GM23338 (cell line): ENCODE data around the gene NAA80. TPM values are rescaled to one million over a fixed set of nuclear protein-coding genes. Genes with fewer than 3 reads are reported as not detected.

Experiments
- ATAC-seq: fragments of 200-7000 bp; cut with Tn5 transposase; 3 replicates; pipeline ENCODE4 v1.9.1; 2020
- DNase-seq: peaks from one replicate; pipeline ENCODE4 v3.0.0-alpha.2; 2015; ENCODE audit warnings: low spot score
- H2AFZ ChIP-seq: fragments of 200-600 bp; sonication (generic); 2 replicates; pipeline ENCODE4 v1.8.0; 2016; ENCODE audit warnings: antibody characterized with exemption, mild to moderate bottlenecking, moderate library complexity
- H3F3A ChIP-seq: fragments of 200-600 bp; sonication (generic); replicated peaks from 2 replicates; pipeline ENCODE4 v1.8.0; 2017; ENCODE audit warnings: antibody characterized with exemption, mixed run types, low read depth
- H3K27ac ChIP-seq: fragments of 200-600 bp; sonication (generic); 2 replicates; pipeline ENCODE4 v1.6.1; 2016; ENCODE audit warnings: low read depth
- H3K27me3 ChIP-seq: fragments of 200-600 bp; sonication (generic); 2 replicates; pipeline ENCODE4 v1.8.0; 2016; ENCODE audit warnings: mild to moderate bottlenecking, mixed run types, moderate library complexity; ENCODE audit not compliant: insufficient read depth
- H3K36me3 ChIP-seq: fragments of 200-600 bp; sonication (generic); 2 replicates; pipeline ENCODE4 v1.8.0; 2016; ENCODE audit warnings: mild to moderate bottlenecking; ENCODE audit not compliant: insufficient read depth
- H3K4me1 ChIP-seq: fragments of 200-600 bp; sonication (generic); 2 replicates; pipeline ENCODE4 v1.8.0; 2016; ENCODE audit warnings: mild to moderate bottlenecking, moderate library complexity; ENCODE audit not compliant: insufficient read depth
- H3K4me2 ChIP-seq: fragments of 200-600 bp; sonication (generic); 2 replicates; pipeline ENCODE4 v1.7.1; 2017; ENCODE audit warnings: mixed run types
- H3K4me3 ChIP-seq: fragments of 200-600 bp; sonication (generic); 2 replicates; pipeline ENCODE4 v1.6.1; 2016; ENCODE audit warnings: mixed run types
- H3K79me2 ChIP-seq: fragments of 200-600 bp; sonication (generic); replicated peaks from 2 replicates; pipeline ENCODE4 v1.8.0; 2017; ENCODE audit warnings: mild to moderate bottlenecking; ENCODE audit not compliant: insufficient read depth
- H3K9me2 ChIP-seq: fragments of 200-600 bp; sonication (generic); 2 replicates; pipeline ENCODE4 v1.8.0; 2017; ENCODE audit not compliant: insufficient read depth
- H4K20me1 ChIP-seq: fragments of 200-600 bp; sonication (generic); replicated peaks from 2 replicates; pipeline ENCODE4 v1.8.0; 2017; ENCODE audit warnings: mild to moderate bottlenecking; ENCODE audit not compliant: insufficient read depth
- H3K27ac Mint-ChIP-seq: 2 replicates; pipeline ENCODE4 v1.8.0; 2020; ENCODE audit warnings: inconsistent platforms, mild to moderate bottlenecking, moderate library complexity, mixed read lengths
- H3K27me3 Mint-ChIP-seq: 3 replicates; pipeline ENCODE4 v1.8.0; 2022; ENCODE audit warnings: low read depth, mild to moderate bottlenecking, moderate library complexity, mixed read lengths, inconsistent platforms; ENCODE audit not compliant: insufficient read depth, poor library complexity
- H3K36me3 Mint-ChIP-seq: 3 replicates; pipeline ENCODE4 v1.8.0; 2021; ENCODE audit warnings: low read depth, mild to moderate bottlenecking, inconsistent platforms, moderate library complexity, mixed read lengths
- H3K4me1 Mint-ChIP-seq: 3 replicates; pipeline ENCODE4 v1.8.0; 2020; ENCODE audit warnings: mild to moderate bottlenecking, inconsistent platforms, mixed read lengths
- H3K4me3 Mint-ChIP-seq: 3 replicates; pipeline ENCODE4 v1.8.0; 2021; ENCODE audit warnings: moderate library complexity, mild to moderate bottlenecking, inconsistent platforms, mixed read lengths
- H3K9me3 Mint-ChIP-seq: 3 replicates; pipeline ENCODE4 v1.8.0; 2020; ENCODE audit warnings: moderate library complexity, mild to moderate bottlenecking, inconsistent platforms, mixed read lengths
- CREB1 ChIP-seq: fragments of 250-450 bp; sonication (Bioruptor Pico); IDR thresholded peaks from 2 replicates; pipeline ENCODE4 v1.5.0; 2020; ENCODE audit warnings: low read depth, mild to moderate bottlenecking, moderate library complexity
- CTCF ChIP-seq, 2 experiments: fragments of 200-600 bp in 1 of 2; sonication (generic) in 1 of 2; conservative IDR thresholded peaks; 2 replicates each; pipeline versions ENCODE4 v1.5.1 to v1.6.1; 2016 to 2017; ENCODE audit warnings: antibody characterized with exemption in 2 of 2, low read depth in 2 of 2, mild to moderate bottlenecking in 2 of 2, moderate library complexity in 1 of 2
- ETS1 ChIP-seq: IDR thresholded peaks from 2 replicates; pipeline ENCODE4 v1.6.1; 2016; ENCODE audit warnings: antibody characterized with exemption
- EZH2phosphoT487 ChIP-seq: fragments of 200-600 bp; sonication (generic); IDR thresholded peaks from one replicate; pipeline ENCODE4 v1.8.1; 2018; ENCODE audit warnings: antibody characterized with exemption; ENCODE audit not compliant: unreplicated experiment
- JUNB ChIP-seq: IDR thresholded peaks from one replicate; pipeline ENCODE4 v1.6.1; 2016; ENCODE audit warnings: antibody characterized with exemption; ENCODE audit not compliant: unreplicated experiment
- NANOG ChIP-seq: IDR thresholded peaks from 2 replicates; pipeline ENCODE4 v1.6.1; 2016; ENCODE audit warnings: antibody characterized with exemption, borderline replicate concordance
- POLR2AphosphoS5 ChIP-seq: IDR thresholded peaks from 2 replicates; pipeline ENCODE4 v1.6.1; 2016; ENCODE audit warnings: antibody characterized with exemption, low read depth
- REST ChIP-seq: IDR thresholded peaks from one replicate; pipeline ENCODE4 v1.6.1; 2018; ENCODE audit warnings: antibody characterized with exemption; ENCODE audit not compliant: unreplicated experiment
- ZNF114 ChIP-seq: fragments of 250-450 bp; sonication (Bioruptor Pico); IDR thresholded peaks from 2 replicates; pipeline ENCODE4 v1.5.0; 2020; ENCODE audit warnings: mild to moderate bottlenecking, moderate library complexity
- polyA plus RNA-seq: library from polyadenylated mRNA; unstranded; fragments of >200 nt; fragmentation: Nextera tagmentation; extraction: Ambion mirVana; gene quantifications from 2 replicates; pipeline ENCODE4 v1.2.1, GENCODE V29; 2016
- total RNA-seq: library from RNA; depleted of rRNA; stranded (reverse); fragments of >200 nt; shearing (Covaris generic); gene quantifications from 2 replicates; pipeline ENCODE4 v1.2.3, GENCODE V29; 2014

Gene NAA80
- total and polyA plus RNA-seq, 2 experiments from 2014 or later, result 12.1 to 16.7 TPM

- peaks cover 22% of the 10 kb centered on the region for H3K4me1 Mint-ChIP-seq
- Histone ChIP-seq H3K4me3 (no peak overlapping the region), H3F3A (peaks cover 29% of the 10 kb centered on the region; the same call in 1 of the 2 replicates), H2AFZ (no peak overlapping the region), H3K27ac (no peak overlapping the region), H3K27me3 (peaks cover 78% of the 10 kb centered on the region), H3K4me2 (no peak overlapping the region), H3K9me2 (no peaks in the 10 kb centered on the region), H3K36me3 (no peaks in the 10 kb centered on the region), H3K4me1 (peaks cover 12% of the 10 kb centered on the region), H4K20me1 (no peaks in the 10 kb centered on the region), H3K79me2 (no peaks in the 10 kb centered on the region)
- peak; percentile 80 for DNase-seq
- ATAC-seq, result peak; percentile 36
- H3K4me3 Mint-ChIP-seq, result no peak overlapping the region
- H3K27me3 Mint-ChIP-seq, result peaks cover 72% of the 10 kb centered on the region
- no peaks in the 10 kb centered on the region; the same call in 2 of the 3 replicates for H3K36me3 Mint-ChIP-seq
- TF ChIP-seq EZH2phosphoT487, result no peak
- no peak for TF ChIP-seq REST
- no peak for TF ChIP-seq ZNF114
- peak; percentile 42 to 69 for TF ChIP-seq CTCF (conservative IDR thresholded peaks at IDR 0.05; ENCODE audit: low read depth in 2 of 2)
- no peak for TF ChIP-seq ETS1
- no peak overlapping the region for H3K27ac Mint-ChIP-seq
- peaks cover 3% of the 10 kb centered on the region; the same call in 1 of the 3 replicates for H3K9me3 Mint-ChIP-seq
These were observed 43.8 kb upstream of the NAA80 start for GRCh38 chr3:50342813-50343633.

GRCh38 chr3:50341996-50342650 is 42.9 kb upstream of the NAA80 start:
- H3K36me3 Mint-ChIP-seq, result no peaks in the 10 kb centered on the region; the same call in 2 of the 3 replicates
- no peaks in the 10 kb centered on the region for H3K36me3 ChIP-seq
- no peak overlapping the region for H3K27ac Mint-ChIP-seq
- H3F3A ChIP-seq, result peaks cover 31% of the 10 kb centered on the region; the same call in 1 of the 2 replicates
- H3K4me2 ChIP-seq, result no peak overlapping the region
- H3K27me3 Mint-ChIP-seq, result peaks cover 80% of the 10 kb centered on the region
- H3K27ac ChIP-seq, result no peak overlapping the region
- no peaks in the 10 kb centered on the region for H3K9me2 ChIP-seq
- H4K20me1 ChIP-seq, result no peaks in the 10 kb centered on the region
- H3K4me1 Mint-ChIP-seq, result peaks cover 23% of the 10 kb centered on the region
- ATAC-seq (no peak), DNase-seq (no peak)
- H2AFZ ChIP-seq, result no peak overlapping the region
- H3K4me3 ChIP-seq, result no peak overlapping the region
- H3K9me3 Mint-ChIP-seq, result peaks cover 3% of the 10 kb centered on the region; the same call in 1 of the 3 replicates
- H3K4me3 Mint-ChIP-seq, result no peak overlapping the region
- no peaks in the 10 kb centered on the region for H3K79me2 ChIP-seq
- peaks cover 12% of the 10 kb centered on the region for H3K4me1 ChIP-seq
- no peak for TF ChIP-seq JUNB
- no peak for TF ChIP-seq CREB1
- no peak for TF ChIP-seq ZNF114
- TF ChIP-seq POLR2AphosphoS5, result no peak
- no peak for TF ChIP-seq REST
- TF ChIP-seq NANOG, result no peak
- peaks cover 78% of the 10 kb centered on the region for H3K27me3 ChIP-seq
